Germinal center (tissue), 1 donor: ENCODE data around the gene SYT9.
"Not testable (repeated sequence)": the region's sequence is repeated elsewhere in the genome, so short reads cannot be mapped to it uniquely, and the experiment has no call there.

Experiments used
- DNase-seq: peaks from one replicate; pipeline ENCODE4 v3.0.0; 2012; ENCODE audit warnings: mixed read lengths, low spot score

SYT9 gene

GRCh38 chr11:7275133-7275532 lies 23.4 kb downstream of the SYT9 start:
- no peak for DNase-seq

- DNase-seq: peak; percentile 41
Measured at GRCh38 chr11:7278314-7278917, 26.7 kb downstream of the SYT9 start.

GRCh38 chr11:7279676-7280075 lies 28.0 kb downstream of the SYT9 start:
- DNase-seq: no peak

- DNase-seq: no peak
Measured at GRCh38 chr11:7281079-7281478, 29.4 kb downstream of the SYT9 start.

GRCh38 chr11:7281809-7282208 lies 30.1 kb downstream of the SYT9 start:
- DNase-seq: no peak

- no peak for DNase-seq
Measured at GRCh38 chr11:7286178-7286577, 34.5 kb downstream of the SYT9 start.

GRCh38 chr11:7291100-7291829 lies 39.6 kb downstream of the SYT9 start:
- DNase-seq: no peak

- no peak for DNase-seq
Measured at GRCh38 chr11:7292922-7293321, 41.2 kb downstream of the SYT9 start.

- DNase-seq: no peak
Measured at GRCh38 chr11:7299393-7299792, 47.7 kb downstream of the SYT9 start.

- DNase-seq: no peak
Measured at GRCh38 chr11:7300281-7300680, 48.6 kb downstream of the SYT9 start.

- no peak for DNase-seq
Measured at GRCh38 chr11:7303146-7303545, 51.4 kb downstream of the SYT9 start.

GRCh38 chr11:7306900-7307299 lies 55.2 kb downstream of the SYT9 start:
- no peak for DNase-seq

- no peak for DNase-seq
Measured at GRCh38 chr11:7307836-7308235, 56.1 kb downstream of the SYT9 start.

GRCh38 chr11:7311903-7312302 lies 60.2 kb downstream of the SYT9 start:
- no peak for DNase-seq

- no peak for DNase-seq
Measured at GRCh38 chr11:7314811-7315604, 63.3 kb downstream of the SYT9 start.

GRCh38 chr11:7319501-7319900 lies 67.8 kb downstream of the SYT9 start:
- no peak for DNase-seq

GRCh38 chr11:7320306-7320705 lies 68.6 kb downstream of the SYT9 start:
- no peak for DNase-seq

GRCh38 chr11:7321473-7322450 lies 70.1 kb downstream of the SYT9 start:
- DNase-seq: no peak

- no peak for DNase-seq
Measured at GRCh38 chr11:7332451-7332850, 80.7 kb downstream of the SYT9 start.

- no peak for DNase-seq
Measured at GRCh38 chr11:7332962-7333361, 81.3 kb downstream of the SYT9 start.

- not testable (repeated sequence) for DNase-seq
Measured at GRCh38 chr11:7335442-7335841, 83.7 kb downstream of the SYT9 start.

- DNase-seq: no peak
Measured at GRCh38 chr11:7341551-7341950, 89.8 kb downstream of the SYT9 start.
